Prostate gland (tissue), 2 donors: ENCODE results near the gene SPECC1. TPM values are rescaled to one million over a fixed set of nuclear protein-coding genes. Genes with fewer than 3 reads are reported as not detected.

Experiments used
- small RNA-seq, 2 donors: library from RNA; depleted of rRNA; stranded (forward); fragments of <200 nt; gene quantifications; one replicate each; pipeline ENCODE3, GENCODE V24; 2016
- total RNA-seq, 2 donors: library from RNA; depleted of rRNA; stranded (reverse); fragments of >200 nt; gene quantifications; one replicate each; pipeline ENCODE4 v1.1.0, GENCODE V29; 2016

SPECC1 gene
- total RNA-seq, 2 donors from 2014 or later, result 29.7 to 85.5 TPM

Small RNAs within 50 kb of the gene (small RNA-seq; reads per million reads assigned to genes)
- gene AC008088.1 (0 reads per million in 2 donors), gene RNU6-1057P (0 reads per million in 2 donors), gene RNU6-258P (0 reads per million in 2 donors), gene RNU6-467P (0 reads per million in 2 donors)

Other genes with a start within 250 kb of the SPECC1 start
- gene ULK2, start 141.4 kb upstream of the SPECC1 start, total RNA-seq, result 10 to 100 TPM; 15.9 to 44.4 TPM
- gene AKAP10, start 31.5 kb upstream of the SPECC1 start, total RNA-seq, result 10 to 100 TPM; 26.8 to 31.7 TPM